Measurements from ENCODE around the gene PTPRH.

Gene PTPRH

GRCh38 chr19:55249841-55250240 is 40.5 kb upstream of the PTPRH start:
- TF ChIP-seq GATA3 (IDR thresholded peaks at IDR 0.05; ENCODE audit: low read depth, low read length) (no peak), GATA2 (IDR thresholded peaks at IDR 0.05; ENCODE audit: low read depth, low read length) (no peak)

- TF ChIP-seq GATA3 (IDR thresholded peaks at IDR 0.05; ENCODE audit: low read depth, low read length) (no peak), GATA2 (IDR thresholded peaks at IDR 0.05; ENCODE audit: low read depth, low read length) (no peak)
Measured at GRCh38 chr19:55248704-55249103, 39.4 kb upstream of the PTPRH start.

GRCh38 chr19:55248166-55248675 is 38.9 kb upstream of the PTPRH start:
- TF ChIP-seq GATA2 (IDR thresholded peaks at IDR 0.05; ENCODE audit: low read depth, low read length) (no peak), GATA3 (IDR thresholded peaks at IDR 0.05; ENCODE audit: low read depth, low read length) (no peak)

DNA sequence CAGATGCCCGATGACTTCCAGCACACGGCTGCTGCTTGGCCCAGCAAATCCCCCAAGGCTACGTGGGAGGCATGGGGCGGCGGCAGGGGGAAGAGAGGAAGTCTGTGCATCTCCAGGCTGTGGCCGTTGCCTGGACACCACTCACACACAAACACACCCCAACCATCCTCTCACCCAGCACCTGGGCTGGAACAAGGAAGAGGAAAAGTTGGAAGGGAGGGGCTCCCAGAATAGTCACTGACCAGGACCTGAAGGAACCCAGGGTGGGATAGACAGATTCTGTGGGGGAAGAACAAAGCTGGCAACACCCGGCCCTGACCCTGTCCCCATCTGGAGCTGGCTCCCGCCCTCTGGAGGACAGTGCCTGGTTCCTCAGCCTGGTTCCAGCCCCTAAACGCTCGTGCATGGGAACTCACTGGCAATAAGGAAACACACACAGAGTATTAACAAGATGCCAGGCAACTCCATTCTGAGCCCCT is 38.4 kb upstream of the PTPRH start:
- TF ChIP-seq GATA3 (IDR thresholded peaks at IDR 0.05; ENCODE audit: low read depth, low read length) (no peak), GATA2 (IDR thresholded peaks at IDR 0.05; ENCODE audit: low read depth, low read length) (no peak)

GRCh38 chr19:55246462-55247451 is 37.5 kb upstream of the PTPRH start:
- no peak for TF ChIP-seq GATA2 (IDR thresholded peaks at IDR 0.05; ENCODE audit: low read depth, low read length)
- TF ChIP-seq GATA3 (IDR thresholded peaks at IDR 0.05; ENCODE audit: low read depth, low read length) = no peak

DNA sequence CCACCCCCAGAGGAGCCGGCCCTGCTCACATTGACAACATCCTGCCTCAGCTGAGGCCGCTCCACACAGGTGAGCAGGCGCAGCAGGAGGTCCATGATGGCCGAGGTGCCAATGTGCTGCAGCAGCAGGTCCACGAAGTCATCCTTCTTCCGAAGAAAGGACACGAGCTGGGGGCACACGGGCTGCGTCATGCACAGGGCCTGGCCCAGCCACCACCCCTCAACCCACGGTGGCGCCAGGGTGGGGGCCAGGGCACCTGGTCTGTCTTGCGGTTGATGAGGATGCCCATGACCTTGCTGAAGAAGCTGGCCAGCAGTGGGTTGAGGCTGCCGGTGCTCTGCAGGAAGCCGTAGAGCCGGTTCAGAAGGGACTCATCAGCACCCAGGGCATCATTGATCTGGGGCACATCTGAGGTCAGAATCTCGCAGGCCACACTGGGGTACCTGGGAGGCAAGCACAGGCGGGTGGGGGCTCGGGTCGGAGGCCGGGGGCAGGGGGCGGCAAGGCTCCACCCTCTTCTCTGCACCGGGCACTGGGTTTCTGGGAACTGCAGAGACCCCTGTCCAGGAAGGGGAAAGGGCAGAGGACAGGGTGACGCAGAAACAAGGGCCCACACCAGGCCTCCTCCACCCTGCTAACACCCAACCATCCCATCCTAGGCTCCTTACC is 36.1 kb upstream of the PTPRH start:
- TF ChIP-seq GATA2 (IDR thresholded peaks at IDR 0.05; ENCODE audit: low read depth, low read length) = no peak
- no peak for TF ChIP-seq GATA3 (IDR thresholded peaks at IDR 0.05; ENCODE audit: low read depth, low read length)

- TF ChIP-seq GATA2 (IDR thresholded peaks at IDR 0.05; ENCODE audit: low read depth, low read length) (no peak), GATA3 (IDR thresholded peaks at IDR 0.05; ENCODE audit: low read depth, low read length) (no peak)
Measured at GRCh38 chr19:55244004-55244680, 34.8 kb upstream of the PTPRH start.

DNA sequence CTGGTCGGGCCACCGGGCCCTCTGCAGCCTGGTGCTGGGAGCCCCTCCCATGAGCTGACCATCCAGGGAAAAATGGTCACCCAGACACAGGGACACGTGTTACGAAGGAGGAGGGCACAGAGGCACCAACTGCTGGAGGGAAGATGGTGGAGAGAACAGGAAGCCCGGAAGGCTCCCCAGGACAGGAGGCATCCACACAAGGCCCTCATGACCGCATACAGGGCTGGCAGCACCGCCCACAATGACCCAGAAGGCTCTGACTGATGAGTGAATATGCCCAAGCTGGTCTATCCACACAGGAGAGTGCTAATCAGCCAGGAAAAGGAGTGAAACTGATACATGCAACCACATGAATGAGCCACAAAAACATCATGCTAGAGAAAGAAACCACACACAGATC is 33.2 kb upstream of the PTPRH start:
- TF ChIP-seq GATA3 (IDR thresholded peaks at IDR 0.05; ENCODE audit: low read depth, low read length) (no peak), GATA2 (IDR thresholded peaks at IDR 0.05; ENCODE audit: low read depth, low read length) (no peak)

- TF ChIP-seq GATA3 (IDR thresholded peaks at IDR 0.05; ENCODE audit: low read depth, low read length) (no peak), GATA2 (IDR thresholded peaks at IDR 0.05; ENCODE audit: low read depth, low read length) (no peak)
Measured at GRCh38 chr19:55241935-55242464, 32.7 kb upstream of the PTPRH start.

DNA sequence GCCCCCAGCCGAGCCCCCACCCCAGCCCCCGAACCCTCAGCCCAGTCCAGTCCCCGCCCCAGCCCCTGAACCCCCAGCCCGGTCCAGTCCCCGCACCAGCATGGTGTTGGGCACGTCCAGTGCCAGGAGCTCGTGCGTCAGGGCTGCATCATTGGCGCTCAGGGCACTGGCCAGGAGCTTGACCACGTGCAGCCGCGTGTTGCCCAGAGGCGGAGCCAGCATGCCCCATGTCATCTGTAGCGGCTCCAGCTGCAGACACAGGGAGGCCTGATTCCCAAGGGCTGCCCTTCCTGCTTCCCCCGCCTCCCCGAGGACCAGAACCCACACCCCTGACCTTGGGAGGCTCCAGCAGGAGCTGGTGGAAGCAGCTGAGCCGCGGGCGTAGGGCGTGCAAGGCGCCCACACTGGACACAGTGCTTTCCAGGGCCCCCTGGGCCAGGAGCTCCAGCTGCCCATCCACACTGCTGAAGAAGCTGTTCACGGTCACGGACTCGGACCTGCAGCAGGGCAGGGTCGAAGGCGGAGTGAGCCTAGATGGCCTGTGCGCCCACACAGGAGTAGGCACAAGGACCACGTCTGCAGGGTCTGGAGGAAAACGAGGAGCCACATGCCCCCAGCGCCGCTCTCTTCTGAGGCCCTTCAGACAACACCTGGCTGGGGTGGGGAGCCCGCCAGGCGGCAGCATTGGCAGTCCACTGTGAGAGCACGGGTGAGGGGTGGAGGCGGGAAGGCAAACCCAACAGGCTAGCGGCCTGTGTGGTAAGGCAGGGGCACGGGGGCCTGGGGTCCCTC is 32.0 kb upstream of the PTPRH start:
- TF ChIP-seq GATA2 (IDR thresholded peaks at IDR 0.05; ENCODE audit: low read depth, low read length) (no peak), GATA3 (IDR thresholded peaks at IDR 0.05; ENCODE audit: low read depth, low read length) (no peak)

DNA sequence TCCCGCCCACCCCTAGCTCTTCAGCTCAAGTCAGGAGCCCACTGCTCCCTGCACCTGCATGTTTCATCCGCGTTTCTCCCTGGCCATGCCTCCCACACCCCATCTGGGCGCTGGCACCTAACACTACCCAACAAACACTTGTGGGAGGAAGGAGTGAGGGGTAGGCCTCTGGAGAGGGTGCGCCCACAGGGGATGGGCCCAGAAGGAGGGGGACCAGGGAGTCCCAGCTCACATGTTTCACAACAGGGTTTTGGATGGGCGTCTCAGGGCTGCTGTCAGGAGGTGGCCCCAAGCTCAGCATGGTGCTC is 31.4 kb upstream of the PTPRH start:
- TF ChIP-seq GATA3 (IDR thresholded peaks at IDR 0.05; ENCODE audit: low read depth, low read length) (no peak), GATA2 (IDR thresholded peaks at IDR 0.05; ENCODE audit: low read depth, low read length) (no peak)

- TF ChIP-seq GATA3 (IDR thresholded peaks at IDR 0.05; ENCODE audit: low read depth, low read length) = no peak
- TF ChIP-seq GATA2 (IDR thresholded peaks at IDR 0.05; ENCODE audit: low read depth, low read length) = no peak
Measured at GRCh38 chr19:55239004-55239403, 29.7 kb upstream of the PTPRH start.

- TF ChIP-seq GATA2 (IDR thresholded peaks at IDR 0.05; ENCODE audit: low read depth, low read length) (no peak), GATA3 (IDR thresholded peaks at IDR 0.05; ENCODE audit: low read depth, low read length) (no peak)
Measured at GRCh38 chr19:55238030-55238429, 28.7 kb upstream of the PTPRH start.

All from SH-SY5Y (cell line).